Esophagus (tissue), 2 donors: ENCODE data around the gene CNTROB. TPM values are rescaled to one million over a fixed set of nuclear protein-coding genes. Genes with fewer than 3 reads are reported as not detected.

Source experiments
- H3K27ac ChIP-seq, 2 donors: one replicate each; pipeline ENCODE4 v1.5.1; 2013; ENCODE audit warnings: low read depth in 2 of 2, mild to moderate bottlenecking in 2 of 2, inconsistent platforms in 1 of 2, low read length in 1 of 2, moderate library complexity in 1 of 2
- H3K27me3 ChIP-seq, 2 donors: one replicate each; pipeline ENCODE4 v1.6.1; 2013; ENCODE audit warnings: low read length in 2 of 2, control low read depth in 1 of 2, mild to moderate bottlenecking in 1 of 2; ENCODE audit not compliant: insufficient read depth in 2 of 2, control insufficient read depth in 1 of 2
- H3K36me3 ChIP-seq, 2 donors: one replicate each; pipeline ENCODE4 v1.6.1; 2013; ENCODE audit warnings: low read length in 1 of 2; ENCODE audit not compliant: control insufficient read depth in 2 of 2, insufficient read depth in 2 of 2
- H3K4me1 ChIP-seq, 2 donors: one replicate each; pipeline ENCODE4 v1.6.1; 2013; ENCODE audit warnings: low read length in 1 of 2; ENCODE audit not compliant: control insufficient read depth in 2 of 2, insufficient read depth in 2 of 2
- H3K4me3 ChIP-seq, 2 donors: one replicate each; pipeline ENCODE4 v1.5.1; 2013; ENCODE audit warnings: low read length in 2 of 2, mild to moderate bottlenecking in 2 of 2, low read depth in 1 of 2, moderate library complexity in 1 of 2
- H3K9me3 ChIP-seq, 2 donors: one replicate each; pipeline ENCODE4 v1.6.1; 2013; ENCODE audit warnings: mild to moderate bottlenecking in 2 of 2, low read depth in 1 of 2, low read length in 1 of 2, moderate library complexity in 1 of 2; ENCODE audit not compliant: control insufficient read depth in 2 of 2, insufficient read depth in 1 of 2
- WGBS, 2 donors: extraction: QIAGEN DNeasy Blood & Tissue Kit; methylation state at CpG; one replicate each; pipeline ENCODE4 v1.1.7; 2013; 5-methylcytosine and 5-hydroxymethylcytosine counted together
- polyA plus RNA-seq, 2 donors: library from polyadenylated mRNA; stranded (reverse); fragments of 200-250 nt; gene quantifications; one replicate each; pipeline ENCODE4 v1.2.3, GENCODE V29; 2013
- donor health status: healthy with polysubstance abuse.
- donor health status: Bipolar disorder and iron deficiency.

Gene CNTROB
- polyA plus RNA-seq, 2 donors: 18.0 to 29.5 TPM

GRCh38 chr17:7992924-7993323 is 60.9 kb downstream of the CNTROB start:
- Histone ChIP-seq H3K4me3 (no peak overlapping the region), H3K4me1 (no peaks in the 10 kb centered on the region), H3K36me3 (no peaks in the 10 kb centered on the region), H3K9me3 (no peaks in the 10 kb centered on the region), H3K27ac (no peak overlapping the region), H3K27me3 (no peaks in the 10 kb centered on the region)
- WGBS, 2 donors: 51 to 54% methylated on average over 3 of the region's 3 CpGs

GRCh38 chr17:7993972-7994589 is 62.1 kb downstream of the CNTROB start:
- Histone ChIP-seq H3K9me3 (no peaks in the 10 kb centered on the region), H3K27me3 (no peaks in the 10 kb centered on the region), H3K4me1 (no peaks in the 10 kb centered on the region), H3K36me3 (no peaks in the 10 kb centered on the region), H3K27ac (no peak overlapping the region), H3K4me3 (no peak overlapping the region)
- WGBS, 2 donors: 87% methylated on average over 27 of the region's 27 CpGs

GRCh38 chr17:7995724-7996123 is 63.7 kb downstream of the CNTROB start:
- 96 to 98% methylated on average over 2 of the region's 2 CpGs for WGBS, 2 donors
- no peaks in the 10 kb centered on the region for H3K9me3 ChIP-seq
- no peaks in the 10 kb centered on the region for H3K4me1 ChIP-seq
- H3K27me3 ChIP-seq: no peaks in the 10 kb centered on the region
- H3K36me3 ChIP-seq: no peaks in the 10 kb centered on the region
- no peak overlapping the region for H3K4me3 ChIP-seq
- H3K27ac ChIP-seq: no peak overlapping the region

- H3K27ac ChIP-seq: no peak overlapping the region
- H3K4me1 ChIP-seq: peaks cover 0 to 3% of the 10 kb centered on the region in 2 donors
- WGBS, 2 donors: 21 to 23% methylated on average over 5 of the region's 5 CpGs
- no peaks in the 10 kb centered on the region for H3K9me3 ChIP-seq
- no peak overlapping the region for H3K4me3 ChIP-seq
- no peaks in the 10 kb centered on the region for H3K36me3 ChIP-seq
- H3K27me3 ChIP-seq: peaks cover 0 to 1% of the 10 kb centered on the region in 2 donors
Measured at GRCh38 chr17:7997186-7997585, 65.2 kb downstream of the CNTROB start.

Other genes with a start within 250 kb of the CNTROB start
- 10 to 100 TPM; 20.5 to 22.3 TPM for gene TP53, start 244.7 kb upstream of the CNTROB start, polyA plus RNA-seq
- 10 to 100 TPM in 1 of 2 donors, 1 to 10 TPM in 1; 5.5 to 13.3 TPM for gene WRAP53, start 243.7 kb upstream of the CNTROB start, polyA plus RNA-seq
- gene EFNB3, start 227.0 kb upstream of the CNTROB start, polyA plus RNA-seq: 1 to 10 TPM in 1 of 2 donors, under 1 TPM in 1; 0.67 to 1.3 TPM
- under 1 TPM; 0.06 to 0.10 TPM for gene DNAH2, start 214.5 kb upstream of the CNTROB start, polyA plus RNA-seq
- gene KDM6B, start 98.0 kb upstream of the CNTROB start, polyA plus RNA-seq: 1 to 10 TPM; 5.2 to 9.0 TPM
- gene TMEM88, start 77.1 kb upstream of the CNTROB start, polyA plus RNA-seq: 1 to 10 TPM; 8.7 to 9.7 TPM
- gene NAA38, start 74.6 kb upstream of the CNTROB start, polyA plus RNA-seq: 100 to 1,000 TPM; 108 to 122 TPM
- gene CYB5D1, start 74.2 kb upstream of the CNTROB start, polyA plus RNA-seq: 1 to 10 TPM; 4.7 to 6.3 TPM
- 10 to 100 TPM; 37.2 to 78.7 TPM for gene CHD3, start 43.4 kb upstream of the CNTROB start, polyA plus RNA-seq
- 1 to 10 TPM; 3.5 to 4.3 TPM for gene RNF227, start 15.9 kb upstream of the CNTROB start, polyA plus RNA-seq
- gene KCNAB3, start 2.4 kb upstream of the CNTROB start, polyA plus RNA-seq: 1 to 10 TPM; 1.3 to 2.3 TPM
- 100 to 1,000 TPM in 1 of 2 donors, 10 to 100 TPM in 1; 95.9 to 125 TPM for gene TRAPPC1, start 260 bp upstream of the CNTROB start, polyA plus RNA-seq
- under 1 TPM; 0.19 to 0.59 TPM for gene GUCY2D, start 70.4 kb downstream of the CNTROB start, polyA plus RNA-seq
- 10 to 100 TPM; 22.8 to 24.7 TPM for gene ALOX15B, start 106.9 kb downstream of the CNTROB start, polyA plus RNA-seq
- 1 to 10 TPM; 2.4 to 5.2 TPM for gene ALOX12B, start 155.5 kb downstream of the CNTROB start, polyA plus RNA-seq
- gene ALOXE3, start 186.3 kb downstream of the CNTROB start, polyA plus RNA-seq: 1 to 10 TPM in 1 of 2 donors, under 1 TPM in 1; 0.43 to 1.7 TPM
- gene HES7, start 191.9 kb downstream of the CNTROB start, polyA plus RNA-seq: under 1 TPM; 0.15 to 0.24 TPM
- gene PER1, start 220.2 kb downstream of the CNTROB start, polyA plus RNA-seq: 10 to 100 TPM; 44.7 to 85.2 TPM
- 10 to 100 TPM; 21.9 to 22.4 TPM for gene VAMP2, start 230.7 kb downstream of the CNTROB start, polyA plus RNA-seq
- 1 to 10 TPM; 5.6 to 8.9 TPM for gene TMEM107, start 244.2 kb downstream of the CNTROB start, polyA plus RNA-seq